Measurements from ENCODE around the gene TARBP1. TPM values are rescaled to one million over a fixed set of nuclear protein-coding genes. Genes with fewer than 3 reads are reported as not detected.

TARBP1 gene
- total RNA-seq, 4 donors from 2014 or later, result 0.88 to 79.8 (median 21.2) TPM

GRCh38 chr1:234476172-234476571 lies 2.8 kb downstream of the TARBP1 start:
- Histone ChIP-seq H3K9me3 (no peaks in the 10 kb centered on the region), H3K27me3 (no peaks in the 10 kb centered on the region), H3K4me3 (no peak overlapping the region), H3K36me3 (no peaks in the 10 kb centered on the region), H3K27ac (no peak overlapping the region), H3K4me1 (no peaks in the 10 kb centered on the region)
- TF ChIP-seq POLR2A (IDR thresholded peaks at IDR 0.05) (no peak), CTCF (IDR thresholded peaks at IDR 0.05) (no peak)
- no peak for DNase-seq
- intact Hi-C loops (cut with DNase I; ENCODE audit: low total_unique reads), result no loop called here

GRCh38 chr1:234475167-234475793 lies 3.7 kb downstream of the TARBP1 start:
- H3K4me3 ChIP-seq, result no peak overlapping the region
- H3K9me3 ChIP-seq, result no peaks in the 10 kb centered on the region
- TF ChIP-seq POLR2A (IDR thresholded peaks at IDR 0.05) (no peak), CTCF (IDR thresholded peaks at IDR 0.05) (no peak)
- H3K27ac ChIP-seq, result no peak overlapping the region
- DNase-seq, result no peak
- intact Hi-C loops (cut with DNase I; ENCODE audit: low total_unique reads), result no loop called here
- H3K36me3 ChIP-seq, result no peaks in the 10 kb centered on the region
- no peaks in the 10 kb centered on the region for H3K27me3 ChIP-seq
- no peaks in the 10 kb centered on the region for H3K4me1 ChIP-seq

- intact Hi-C loops (cut with DNase I; ENCODE audit: low total_unique reads), result no loop called here
- no peak overlapping the region for H3K27ac ChIP-seq
- no peaks in the 10 kb centered on the region for H3K27me3 ChIP-seq
- TF ChIP-seq CTCF (IDR thresholded peaks at IDR 0.05) (no peak), POLR2A (IDR thresholded peaks at IDR 0.05) (no peak)
- H3K36me3 ChIP-seq, result no peaks in the 10 kb centered on the region
- H3K4me1 ChIP-seq, result no peaks in the 10 kb centered on the region
- H3K9me3 ChIP-seq, result no peaks in the 10 kb centered on the region
- no peak overlapping the region for H3K4me3 ChIP-seq
- no peak for DNase-seq
Measured at GRCh38 chr1:234474375-234474774, 4.6 kb downstream of the TARBP1 start.

GRCh38 chr1:234473118-234473517 lies 5.9 kb downstream of the TARBP1 start:
- no peaks in the 10 kb centered on the region for H3K27me3 ChIP-seq
- no peak for DNase-seq

GRCh38 chr1:234469376-234469775 lies 9.6 kb downstream of the TARBP1 start:
- H3K27me3 ChIP-seq, result no peaks in the 10 kb centered on the region
- no peaks in the 10 kb centered on the region for H3K4me1 ChIP-seq
- DNase-seq, result no peak
- no peaks in the 10 kb centered on the region for H3K9me3 ChIP-seq
- H3K36me3 ChIP-seq, result no peaks in the 10 kb centered on the region
- TF ChIP-seq POLR2A (IDR thresholded peaks at IDR 0.05) (no peak), CTCF (IDR thresholded peaks at IDR 0.05) (no peak)
- no peak overlapping the region for H3K27ac ChIP-seq
- intact Hi-C loops (cut with DNase I; ENCODE audit: low total_unique reads), result no loop called here
- no peak overlapping the region for H3K4me3 ChIP-seq

More at GRCh38 chr1:234473118-234473517, 5.9 kb downstream of the TARBP1 start:
- Histone ChIP-seq H3K4me1 (no peaks in the 10 kb centered on the region), H3K27ac (no peak overlapping the region), H3K4me3 (no peak overlapping the region), H3K9me3 (no peaks in the 10 kb centered on the region), H3K36me3 (no peaks in the 10 kb centered on the region)
- intact Hi-C loops (cut with DNase I; ENCODE audit: low total_unique reads), result no loop called here
- no peak for TF ChIP-seq CTCF (IDR thresholded peaks at IDR 0.05)
- TF ChIP-seq POLR2A (IDR thresholded peaks at IDR 0.05), result no peak

Data from uterus (tissue), 4 donors.